CD1c-positive myeloid dendritic cell (primary cell): ENCODE results near the gene CCSER1.

Experiments
- DNase-seq: peaks from one replicate; pipeline ENCODE4 v3.0.0-alpha.2; 2016; ENCODE audit errors: extremely low spot score

The CCSER1 gene

GRCh38 chr4:90189946-90190345, 62.8 kb downstream of the CCSER1 start:
- DNase-seq, result no peak

GRCh38 chr4:90190525-90190924, 63.3 kb downstream of the CCSER1 start:
- DNase-seq, result no peak

- peak; percentile 8 for DNase-seq
These were observed 71.1 kb downstream of the CCSER1 start for GRCh38 chr4:90198086-90198847.

- DNase-seq, result no peak
These were observed 80.8 kb downstream of the CCSER1 start for GRCh38 chr4:90207887-90208454.

- no peak for DNase-seq
These were observed 82.7 kb downstream of the CCSER1 start for GRCh38 chr4:90209922-90210321.

GRCh38 chr4:90211174-90211573, 84.0 kb downstream of the CCSER1 start:
- DNase-seq, result no peak

- DNase-seq, result peak; percentile 6
These were observed 88.1 kb downstream of the CCSER1 start for GRCh38 chr4:90215286-90215685.

GRCh38 chr4:90219822-90220221, 92.6 kb downstream of the CCSER1 start:
- DNase-seq, result no peak

- no peak for DNase-seq
These were observed 93.3 kb downstream of the CCSER1 start for GRCh38 chr4:90220459-90220858.

- DNase-seq, result no peak
These were observed 99.5 kb downstream of the CCSER1 start for GRCh38 chr4:90226734-90227133.

- no peak for DNase-seq
These were observed 100.0 kb downstream of the CCSER1 start for GRCh38 chr4:90227177-90227576.

GRCh38 chr4:90234916-90235547, 107.8 kb downstream of the CCSER1 start:
- no peak for DNase-seq

GRCh38 chr4:90237751-90238530, 110.7 kb downstream of the CCSER1 start:
- no peak for DNase-seq

- no peak for DNase-seq
These were observed 113.1 kb downstream of the CCSER1 start for GRCh38 chr4:90240333-90240732.

GRCh38 chr4:90241008-90241407, 113.8 kb downstream of the CCSER1 start:
- no peak for DNase-seq

- DNase-seq, result no peak
These were observed 118.6 kb downstream of the CCSER1 start for GRCh38 chr4:90245837-90246236.

GRCh38 chr4:90246816-90247215, 119.6 kb downstream of the CCSER1 start:
- DNase-seq, result no peak

- DNase-seq, result no peak
These were observed 127.2 kb downstream of the CCSER1 start for GRCh38 chr4:90254357-90254756.

GRCh38 chr4:90274175-90274574, 147.0 kb downstream of the CCSER1 start:
- no peak for DNase-seq

GRCh38 chr4:90280954-90281353, 153.8 kb downstream of the CCSER1 start:
- DNase-seq, result no peak

- DNase-seq, result no peak
These were observed 154.6 kb downstream of the CCSER1 start for GRCh38 chr4:90281541-90282355.
